ENCODE results near the gene VASP.
A peak's percentile ranks its signal among the peaks of the same experiment; 100 is the strongest.
"Not testable (repeated sequence)": the region's sequence is repeated elsewhere in the genome, so short reads cannot be mapped to it uniquely, and the experiment has no call there.

The VASP gene

DNA sequence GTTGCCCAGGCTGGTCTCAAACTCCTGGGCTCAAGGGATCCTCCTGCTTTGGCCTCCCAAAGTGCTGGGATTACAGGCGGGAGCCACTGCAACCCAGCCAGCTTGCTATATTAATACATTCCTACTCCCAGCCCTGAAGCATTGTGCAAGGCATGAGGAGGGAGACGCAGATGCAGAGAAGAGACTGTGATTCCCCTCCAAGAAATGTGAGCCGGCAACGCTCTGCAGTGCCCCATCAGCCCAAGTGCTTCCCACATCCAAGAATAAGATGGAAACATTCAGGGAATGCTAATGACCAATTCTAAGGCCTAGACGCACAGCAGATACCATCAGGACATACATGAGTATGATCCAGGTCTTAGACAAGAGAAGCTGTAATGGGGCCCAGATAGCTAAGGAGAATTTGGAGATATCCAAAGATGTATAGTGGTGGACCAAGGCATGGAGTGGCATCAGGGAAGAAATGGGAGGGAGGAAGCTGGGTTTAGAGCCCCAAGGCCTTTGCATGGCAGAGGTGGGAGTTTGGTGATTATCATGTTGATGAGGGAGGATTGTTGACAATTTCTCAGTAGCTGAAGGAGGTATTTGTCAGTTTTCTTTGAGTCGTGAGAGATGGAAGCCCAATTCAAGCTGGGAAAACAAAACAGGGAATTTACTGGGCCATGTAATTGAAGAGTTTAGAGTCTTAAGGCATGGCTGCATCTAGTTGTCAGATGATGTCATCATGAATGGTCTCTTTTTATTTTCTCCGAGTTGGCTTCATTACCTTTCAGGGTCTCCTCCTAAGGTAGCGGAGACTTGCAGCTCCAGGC, 6.2 kb upstream of the VASP start:
- DNase-seq (ENCODE audit: low spot score in 2 of 2): no peak
- no peak overlapping the region for H3K4me3 Mint-ChIP-seq

DNA sequence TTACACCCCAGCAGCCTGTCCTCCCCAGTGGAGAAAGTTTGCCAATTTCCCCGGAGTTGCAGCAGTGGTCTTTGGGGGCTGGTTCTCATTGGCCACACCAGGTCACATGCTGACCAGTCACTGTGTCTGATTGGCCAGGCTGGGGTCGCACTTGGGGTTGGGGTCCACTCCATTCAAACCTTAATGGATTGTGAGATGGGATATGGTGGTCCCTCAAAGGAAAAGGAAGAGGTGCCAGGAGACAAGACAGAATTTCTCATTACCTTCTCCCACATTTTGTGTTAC, 5.6 kb upstream of the VASP start:
- peaks cover 5% of the 10 kb centered on the region for H3K36me3 Mint-ChIP-seq
- no peaks in the 10 kb centered on the region for H3K9me3 Mint-ChIP-seq
- ATAC-seq (no peak), DNase-seq (ENCODE audit: low spot score in 2 of 2) (no peak)
- peaks cover 39% of the 10 kb centered on the region for H3K4me1 Mint-ChIP-seq
- H3K4me3 Mint-ChIP-seq: no peak overlapping the region
- H3K27ac Mint-ChIP-seq: no peak overlapping the region

More for the DNA sequence above, 6.2 kb upstream of the VASP start:
- Mint-ChIP-seq H3K9me3 (no peaks in the 10 kb centered on the region), H3K27ac (no peak overlapping the region), H3K36me3 (peaks cover 5% of the 10 kb centered on the region), H3K4me1 (peaks cover 42% of the 10 kb centered on the region)
- no peak for ATAC-seq

DNA sequence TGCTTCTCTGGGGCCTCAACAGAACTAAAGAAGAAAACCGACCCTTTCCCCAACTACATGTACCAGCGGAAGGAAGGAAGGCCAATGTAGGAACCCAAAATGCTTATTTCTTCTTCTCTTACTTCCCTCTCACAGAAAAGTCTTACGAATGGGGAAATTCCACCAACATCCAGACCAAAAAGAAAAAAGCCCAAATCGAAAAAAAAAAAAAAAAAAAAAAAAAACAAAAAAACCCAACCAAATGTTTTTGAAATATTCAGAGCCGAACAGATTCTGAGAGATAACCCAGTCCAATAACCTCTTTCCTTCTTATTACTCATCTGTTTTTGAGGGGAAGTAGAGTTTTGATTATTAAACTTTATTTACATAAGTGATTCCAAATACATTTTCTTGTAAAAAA, 5.2 kb upstream of the VASP start:
- no peaks in the 10 kb centered on the region for H3K9me3 Mint-ChIP-seq
- DNase-seq (ENCODE audit: low spot score in 2 of 2) (no peak), ATAC-seq (no peak)
- H3K4me1 Mint-ChIP-seq: peaks cover 35% of the 10 kb centered on the region
- no peak overlapping the region for H3K27ac Mint-ChIP-seq
- H3K4me3 Mint-ChIP-seq: no peak overlapping the region
- H3K36me3 Mint-ChIP-seq: peaks cover 10% of the 10 kb centered on the region

DNA sequence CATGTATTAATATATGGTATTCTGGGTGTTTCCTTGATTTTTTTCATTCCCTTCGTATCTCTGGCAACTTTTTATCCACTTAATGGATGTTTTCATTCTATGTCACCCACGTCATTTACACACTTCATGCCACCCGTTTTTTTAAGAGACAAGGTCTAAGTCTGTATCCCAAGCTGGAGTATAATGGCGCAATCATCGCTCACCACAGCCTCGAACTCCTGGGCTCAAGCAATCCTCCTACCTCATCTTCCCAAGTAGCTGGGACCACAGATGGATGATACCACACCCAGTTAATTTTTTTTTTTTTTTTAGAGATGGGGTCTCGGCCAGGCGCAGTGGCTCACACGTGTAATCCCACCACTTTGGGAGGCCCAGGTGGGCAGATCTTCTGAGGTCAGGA, 3.4 kb upstream of the VASP start:
- Mint-ChIP-seq H3K27ac (no peak overlapping the region), H3K36me3 (peaks cover 16% of the 10 kb centered on the region), H3K9me3 (no peaks in the 10 kb centered on the region), H3K4me1 (peaks cover 24% of the 10 kb centered on the region), H3K4me3 (no peak overlapping the region)
- DNase-seq (ENCODE audit: low spot score in 2 of 2) (no peak), ATAC-seq (no peak)

DNA sequence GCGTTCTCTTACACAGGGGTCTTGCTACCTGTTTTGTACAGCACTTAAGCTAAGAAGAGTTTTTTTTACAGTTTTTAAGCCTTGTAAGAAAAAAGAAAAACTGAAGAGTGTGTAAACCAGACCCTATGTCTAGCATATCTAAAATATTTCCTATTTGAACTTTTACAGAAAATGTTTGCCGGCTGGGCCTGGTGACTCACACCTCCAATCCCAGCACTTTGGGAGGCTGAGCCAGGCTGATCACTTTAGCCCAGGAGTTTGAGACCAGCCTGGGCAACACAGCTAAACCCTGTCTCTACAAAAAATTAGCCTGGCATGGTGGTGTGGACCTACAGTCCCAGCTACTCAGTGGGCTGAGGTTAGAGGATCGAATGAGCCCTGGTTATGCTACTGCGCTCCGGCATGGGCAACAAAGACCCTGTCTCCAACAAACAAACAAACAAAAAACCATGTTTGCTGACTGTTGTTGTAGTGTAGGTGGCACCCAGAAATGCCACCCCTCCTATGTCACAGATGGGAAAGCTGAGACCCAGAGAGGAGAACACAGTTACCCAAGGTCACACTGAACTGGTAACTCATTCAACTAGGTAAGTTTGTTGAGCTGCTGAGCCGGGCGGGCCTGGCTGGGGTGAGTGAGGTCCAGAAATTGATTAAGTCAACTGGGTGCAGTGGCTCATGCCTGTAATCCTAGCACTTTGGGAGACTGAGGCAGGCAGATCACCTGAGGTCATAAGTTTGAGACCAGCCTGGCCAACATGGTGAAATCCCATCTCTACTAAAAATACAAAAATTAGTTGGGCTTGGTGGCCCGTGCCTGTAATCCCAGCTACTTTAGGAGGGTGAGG, 1.9 kb upstream of the VASP start:
- DNase-seq (ENCODE audit: low spot score in 2 of 2) (no peak), ATAC-seq (no peak)
- H3K4me1 Mint-ChIP-seq: peaks cover 24% of the 10 kb centered on the region
- peak overlapping the region; percentile 94 for H3K27ac Mint-ChIP-seq
- no peaks in the 10 kb centered on the region for H3K9me3 Mint-ChIP-seq
- H3K36me3 Mint-ChIP-seq: peaks cover 25% of the 10 kb centered on the region
- H3K4me3 Mint-ChIP-seq: peak overlapping the region; percentile 98

DNA sequence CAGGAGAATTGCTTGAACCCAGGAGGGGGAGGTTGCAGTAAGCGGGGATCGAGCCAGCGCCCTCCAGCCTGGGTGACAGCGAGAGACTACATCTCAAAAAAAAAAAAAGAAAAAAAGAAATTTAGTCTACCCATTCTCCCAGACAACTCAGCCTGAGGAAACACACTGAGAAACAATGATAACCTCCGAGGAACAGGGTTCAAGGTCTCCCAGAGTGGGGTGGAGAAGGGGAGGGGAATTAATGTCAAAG, 1.4 kb upstream of the VASP start:
- ATAC-seq (no peak), DNase-seq (ENCODE audit: low spot score in 2 of 2) (no peak)
- Mint-ChIP-seq H3K9me3 (no peaks in the 10 kb centered on the region), H3K4me3 (peak overlapping the region; percentile 98), H3K27ac (peak overlapping the region; percentile 94), H3K36me3 (peaks cover 31% of the 10 kb centered on the region), H3K4me1 (peaks cover 24% of the 10 kb centered on the region)

DNA sequence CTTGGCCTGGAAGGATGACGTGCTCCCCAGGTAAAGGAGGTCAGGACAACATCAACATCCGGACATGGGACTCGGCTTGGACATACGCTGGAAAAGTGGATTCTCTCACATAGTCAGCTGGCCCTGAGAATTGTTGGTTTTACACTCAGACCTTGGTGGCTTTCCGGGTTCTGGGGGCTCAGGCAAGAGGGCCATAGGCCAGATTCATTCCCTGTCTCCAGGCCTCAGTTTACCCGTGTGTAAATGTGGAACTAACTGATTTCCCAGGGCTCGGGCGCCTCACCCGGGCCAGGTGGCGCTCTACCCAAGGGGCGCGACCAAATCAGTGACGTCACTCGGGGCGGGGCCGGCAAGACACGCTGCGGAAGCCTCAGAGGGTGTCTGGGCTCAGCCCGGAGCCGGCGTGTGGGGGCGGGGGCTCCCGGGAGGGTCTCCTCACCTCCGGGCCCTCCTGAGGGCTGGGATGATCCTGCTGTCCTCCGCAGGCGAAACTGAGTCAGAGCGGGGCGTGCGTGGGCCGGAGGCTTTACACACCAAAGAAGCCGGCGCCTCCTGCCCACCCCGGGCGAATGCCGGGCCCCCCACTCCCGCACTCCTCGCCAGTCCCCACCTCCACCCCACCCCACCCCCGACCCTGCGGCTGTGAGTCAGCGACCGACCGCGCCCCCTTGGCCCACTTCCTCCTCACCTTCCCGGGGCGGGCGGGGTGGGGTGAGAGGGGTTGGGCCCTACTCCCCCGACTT, 862 bp upstream of the VASP start:
- Mint-ChIP-seq H3K4me3 (peak overlapping the region; percentile 98), H3K4me1 (peaks cover 25% of the 10 kb centered on the region), H3K9me3 (no peaks in the 10 kb centered on the region), H3K36me3 (peaks cover 36% of the 10 kb centered on the region), H3K27ac (peak overlapping the region; percentile 94)
- DNase-seq (ENCODE audit: low spot score in 2 of 2): peak; percentile 99 to 100
- peak; percentile 87 for ATAC-seq

DNA sequence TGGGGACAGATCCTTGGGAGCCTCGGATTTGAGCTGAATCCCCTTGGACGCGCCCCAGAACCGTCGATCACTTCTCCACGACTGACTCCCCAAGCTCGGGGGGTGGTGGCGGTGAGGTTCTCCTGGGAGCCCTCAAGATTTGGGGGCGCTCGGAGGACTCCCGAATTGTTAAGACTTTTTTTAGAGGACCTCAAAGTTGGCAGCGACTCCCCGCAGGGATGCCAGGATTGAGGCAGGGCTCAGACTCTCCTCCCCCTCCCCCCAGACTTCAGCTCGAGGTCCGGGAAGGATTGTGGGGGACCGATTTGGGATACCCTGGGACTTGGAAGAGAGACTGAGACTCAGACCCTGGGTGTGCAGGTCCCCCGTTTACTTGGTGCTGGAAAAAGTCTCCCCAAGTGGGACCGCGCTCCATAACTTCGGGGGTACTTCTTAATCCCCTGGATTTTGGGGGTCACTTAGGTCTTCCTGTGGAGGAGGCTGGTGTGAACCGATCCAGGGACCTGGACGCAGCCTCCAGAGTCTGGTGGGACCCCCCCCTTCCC, 665 bp downstream of the VASP start:
- DNase-seq (ENCODE audit: low spot score in 2 of 2): no peak
- peaks cover 31% of the 10 kb centered on the region for H3K4me1 Mint-ChIP-seq

DNA sequence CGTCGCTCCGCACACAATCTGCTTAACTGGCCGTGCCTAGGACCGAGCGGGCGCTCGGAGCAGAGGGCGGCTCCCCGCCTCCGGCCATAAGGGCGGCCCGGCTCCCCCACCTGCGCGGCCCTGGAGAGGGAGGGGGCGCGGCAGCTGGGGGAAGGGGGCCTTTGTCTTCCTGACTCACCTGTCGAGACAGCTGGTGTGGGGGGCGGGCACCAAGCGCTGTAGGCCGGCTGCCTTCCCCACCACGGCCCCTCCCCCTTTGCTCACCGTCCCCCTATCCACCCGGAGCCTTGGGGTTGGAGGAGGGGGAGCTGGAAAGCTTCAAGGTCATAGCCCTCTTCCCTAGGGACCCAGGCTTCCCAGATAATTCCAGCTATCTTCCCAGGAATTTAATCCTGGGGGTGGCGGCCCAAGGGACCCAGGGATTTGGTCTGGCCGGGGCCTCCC, 1.2 kb downstream of the VASP start:
- ATAC-seq (no peak), DNase-seq (ENCODE audit: low spot score in 2 of 2) (peak in 1 of 2 donors; percentile 74)
- H3K4me1 Mint-ChIP-seq: peaks cover 36% of the 10 kb centered on the region
- H3K9me3 Mint-ChIP-seq: no peaks in the 10 kb centered on the region
- peaks cover 56% of the 10 kb centered on the region for H3K36me3 Mint-ChIP-seq
- peak overlapping the region; percentile 98 for H3K4me3 Mint-ChIP-seq
- H3K27ac Mint-ChIP-seq: peak overlapping the region; percentile 94

More for the DNA sequence above, 665 bp downstream of the VASP start:
- peak overlapping the region; percentile 98 for H3K4me3 Mint-ChIP-seq
- no peak for ATAC-seq
- H3K27ac Mint-ChIP-seq: peak overlapping the region; percentile 94
- no peaks in the 10 kb centered on the region for H3K9me3 Mint-ChIP-seq
- peaks cover 51% of the 10 kb centered on the region for H3K36me3 Mint-ChIP-seq

DNA sequence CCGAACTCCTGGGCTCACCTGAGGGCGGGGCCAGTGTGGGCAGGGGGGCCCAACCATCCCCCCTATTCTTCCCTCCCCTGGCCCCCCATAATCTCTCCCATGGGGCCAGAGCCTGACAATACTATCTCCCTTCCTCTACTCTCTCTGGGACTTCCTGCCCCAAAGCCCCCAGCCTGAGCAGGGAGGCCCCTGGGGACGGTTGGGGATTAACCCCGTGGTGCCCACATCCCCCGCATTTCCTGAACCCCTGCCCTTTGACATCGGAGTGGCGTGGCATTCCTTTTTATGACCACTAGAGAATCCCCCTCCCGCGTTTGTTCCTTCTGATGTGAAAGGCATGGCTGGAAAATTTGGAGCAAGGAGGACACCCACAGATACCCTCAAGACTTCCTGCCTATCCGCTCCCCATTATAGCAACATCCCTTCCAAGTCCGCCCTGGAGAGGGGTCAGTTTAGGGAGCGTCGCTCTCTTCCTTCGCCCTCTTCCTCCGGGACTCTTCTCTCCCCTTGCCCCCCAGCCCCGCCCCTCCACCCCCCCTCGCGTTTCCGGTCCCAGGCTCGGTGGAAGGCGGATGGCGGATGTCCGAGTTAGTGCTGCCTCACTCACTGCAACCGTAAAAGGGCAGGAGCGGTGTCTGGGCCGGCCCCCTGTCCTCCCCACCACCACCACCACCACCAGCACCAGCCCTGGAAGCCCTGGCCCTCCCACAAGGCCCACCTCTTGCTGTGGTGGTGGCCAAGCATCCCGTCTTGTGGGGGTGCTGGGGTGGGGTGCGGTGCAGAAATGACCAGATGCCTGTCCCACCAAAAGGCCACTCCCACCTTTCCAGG, 1.8 kb downstream of the VASP start:
- ATAC-seq (peak; percentile 1), DNase-seq (ENCODE audit: low spot score in 2 of 2) (peak in 1 of 2 donors; percentile 78)
- peak overlapping the region; percentile 94 for H3K27ac Mint-ChIP-seq
- no peaks in the 10 kb centered on the region for H3K9me3 Mint-ChIP-seq
- peak overlapping the region; percentile 98 for H3K4me3 Mint-ChIP-seq
- H3K4me1 Mint-ChIP-seq: peaks cover 42% of the 10 kb centered on the region
- H3K36me3 Mint-ChIP-seq: peaks cover 62% of the 10 kb centered on the region

DNA sequence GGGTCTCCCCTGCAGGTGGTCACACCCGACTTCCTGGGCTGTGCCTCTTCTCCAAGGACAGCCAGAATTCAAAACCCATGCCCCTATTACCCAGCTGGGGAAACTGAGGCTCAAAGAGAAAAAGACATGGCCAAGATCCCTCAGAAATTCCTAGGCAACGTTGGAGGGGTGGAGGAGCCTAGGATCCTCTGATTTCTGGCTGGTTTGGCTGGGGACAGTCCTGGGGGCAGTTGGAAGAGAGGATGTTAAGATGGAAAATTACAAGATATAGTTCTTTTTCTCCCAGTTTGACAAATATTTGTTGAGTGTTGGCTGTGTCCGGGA, 2.4 kb downstream of the VASP start:
- H3K4me1 Mint-ChIP-seq: peaks cover 46% of the 10 kb centered on the region
- ATAC-seq: no peak
- peak overlapping the region; percentile 98 for H3K4me3 Mint-ChIP-seq
- peaks cover 66% of the 10 kb centered on the region for H3K36me3 Mint-ChIP-seq
- no peaks in the 10 kb centered on the region for H3K9me3 Mint-ChIP-seq
- H3K27ac Mint-ChIP-seq: peak overlapping the region; percentile 94
- DNase-seq (ENCODE audit: low spot score in 2 of 2): no peak

DNA sequence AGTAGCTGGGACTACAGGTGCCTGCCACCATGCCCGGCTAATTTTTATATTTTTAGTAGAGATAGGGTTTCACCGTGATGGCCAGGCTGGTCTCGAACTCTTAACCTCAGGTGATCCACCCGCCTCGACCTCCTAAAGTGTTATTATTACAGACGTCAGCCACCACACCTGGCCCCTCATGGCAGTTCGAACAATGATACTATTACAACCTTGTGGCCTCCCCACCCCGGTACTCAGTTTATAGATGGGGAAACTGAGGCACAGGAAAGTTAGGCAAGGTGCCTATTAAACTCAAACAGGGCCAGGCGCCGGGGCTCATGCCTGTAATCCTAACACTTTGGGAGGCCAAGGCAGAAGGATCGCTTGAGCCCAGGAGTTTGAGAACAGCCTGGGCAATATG, 3.1 kb downstream of the VASP start:
- H3K4me1 Mint-ChIP-seq: peaks cover 52% of the 10 kb centered on the region
- ATAC-seq; DNase-seq (ENCODE audit: low spot score in 2 of 2); H3K9me3 Mint-ChIP-seq: not testable (repeated sequence)
- peak overlapping the region; percentile 94 for H3K27ac Mint-ChIP-seq
- peak overlapping the region; percentile 98 for H3K4me3 Mint-ChIP-seq
- H3K36me3 Mint-ChIP-seq: peaks cover 73% of the 10 kb centered on the region

DNA sequence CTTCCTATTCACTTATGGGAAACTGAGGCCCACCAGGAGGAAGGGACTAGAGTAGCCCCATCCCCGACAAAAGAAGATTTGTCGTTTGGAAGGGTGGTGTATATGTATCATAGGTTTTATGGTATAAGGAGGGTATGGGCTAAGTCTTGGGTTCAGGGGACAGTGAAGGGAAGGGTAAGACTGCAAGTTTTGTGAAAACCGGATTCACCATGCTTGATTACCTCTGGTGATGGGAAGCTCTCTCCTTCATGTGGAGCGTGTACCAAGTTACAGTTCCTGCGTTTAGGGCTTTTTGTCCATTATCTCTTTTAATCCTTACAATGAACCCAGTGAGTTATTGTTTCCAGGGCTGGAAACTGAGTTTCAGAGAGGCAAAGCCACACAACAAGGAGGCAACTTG, 3.8 kb downstream of the VASP start:
- peak overlapping the region; percentile 94 for H3K27ac Mint-ChIP-seq
- peak overlapping the region; percentile 98 for H3K4me3 Mint-ChIP-seq
- no peaks in the 10 kb centered on the region for H3K9me3 Mint-ChIP-seq
- H3K36me3 Mint-ChIP-seq: peaks cover 81% of the 10 kb centered on the region
- H3K4me1 Mint-ChIP-seq: peaks cover 55% of the 10 kb centered on the region
- ATAC-seq (no peak), DNase-seq (ENCODE audit: low spot score in 2 of 2) (no peak)

DNA sequence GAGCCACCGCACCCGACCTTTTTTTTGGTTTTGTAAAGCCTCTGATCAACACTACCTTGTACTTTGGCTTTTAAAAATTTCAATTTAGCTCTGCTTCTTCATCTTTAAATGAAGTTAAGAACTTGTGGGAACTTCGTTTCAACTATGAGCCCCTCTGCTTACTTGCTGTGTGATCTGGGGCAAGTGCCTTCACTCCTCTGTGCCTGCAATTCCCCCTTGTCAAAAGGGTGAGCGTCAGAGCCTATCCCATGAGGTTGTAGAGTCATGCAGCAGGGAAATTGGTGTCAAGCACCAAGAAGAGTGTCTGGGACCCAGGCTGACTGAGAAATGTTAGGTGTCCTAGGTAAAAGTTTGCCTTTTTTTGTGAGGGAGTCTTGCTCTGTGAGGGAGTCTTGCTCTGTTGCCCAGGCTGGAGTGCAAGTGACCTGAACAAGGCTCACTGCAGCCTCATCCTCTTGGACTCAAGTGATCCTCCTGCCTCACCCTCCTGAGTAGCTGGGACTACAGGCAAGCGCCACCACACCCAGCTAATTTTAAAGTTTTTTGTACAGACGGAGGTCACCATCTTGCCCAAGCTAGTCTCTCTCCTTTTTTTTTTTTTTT, 5.7 kb downstream of the VASP start:
- Mint-ChIP-seq H3K36me3 (peaks cover 92% of the 10 kb centered on the region), H3K27ac (peak overlapping the region; percentile 94), H3K4me1 (peaks cover 69% of the 10 kb centered on the region), H3K4me3 (peak overlapping the region; percentile 65), H3K9me3 (no peaks in the 10 kb centered on the region)
- no peak for DNase-seq (ENCODE audit: low spot score in 2 of 2)
- ATAC-seq: no peak
